HepG2 (cell line): ENCODE results near the gene BTRC. TPM values are rescaled to one million over a fixed set of nuclear protein-coding genes. Genes with fewer than 3 reads are reported as not detected.

Source experiments
- ATAC-seq: fragments of 200-7000 bp; cut with Tn5 transposase; 3 replicates; pipeline ENCODE4 v1.9.1; 2020; ENCODE audit warnings: mild to moderate bottlenecking, moderate library complexity
- BruUV-seq: library from RNA; stranded (reverse); fragments of 400-500 nt; replicated peaks from 2 replicates; lab custom pipeline; 2021; lab: Mats Ljungman, UMichigan
- CTCF ChIA-PET: fragments of 300-600 bp; formaldehyde crosslinking; extraction: SDS; loops from one replicate; lab custom pipeline; 2021; ENCODE audit warnings: low total read pairs, inconsistent platforms, low intra/inter-chr PET ratio; lab: Yijun Ruan, JAX
- POLR2A ChIA-PET: fragments of 350-600 bp; sonication (Branson Sonifier 250); formaldehyde crosslinking; loops from one replicate; lab custom pipeline; 2020; ENCODE audit warnings: antibody characterized with exemption, inconsistent platforms; lab: Yijun Ruan, JAX
- DNase-seq: peaks from one replicate; pipeline ENCODE4 v3.0.0-alpha.2; 2015; ENCODE audit warnings: low spot score
- FAIRE-seq: peaks from 3 replicates; lab custom pipeline; 2011; peaks lifted over from hg19 to GRCh38; lab: Jason Lieb, UNC
- H2AFZ ChIP-seq: one replicate; pipeline ENCODE4 v1.6.1; 2011; ENCODE audit warnings: low read length, inconsistent platforms
- H3K27ac ChIP-seq: fragments of 300-600 bp; 3 replicates; pipeline ENCODE4 v1.8.0; 2011; ENCODE audit warnings: mixed run types, mild to moderate bottlenecking, mixed read lengths, low read length, inconsistent platforms; ENCODE audit not compliant: insufficient read depth; ENCODE audit errors: extremely low read length
- H3K27me3 ChIP-seq, 2 experiments: fragments of 200-600 bp in 1 of 2; 2 replicates in 1 of 2; 3 replicates in 1 of 2; pipeline versions ENCODE4 v1.6.0 to v1.8.0; 2011; ENCODE audit warnings: low read length in 2 of 2, mild to moderate bottlenecking in 2 of 2, moderate library complexity in 2 of 2, inconsistent platforms in 1 of 2; ENCODE audit not compliant: insufficient read depth in 2 of 2, control insufficient read depth in 1 of 2
- H3K36me3 ChIP-seq, 2 experiments: fragments of 200-600 bp in 1 of 2; replicated peaks in 1 of 2; 2 replicates in 1 of 2; 3 replicates in 1 of 2; pipeline versions ENCODE4 v1.5.1 to v1.8.0; 2011; ENCODE audit warnings: low read length in 2 of 2, inconsistent platforms in 1 of 2; ENCODE audit not compliant: insufficient read depth in 2 of 2, control insufficient read depth in 1 of 2
- H3K4me1 ChIP-seq: 2 replicates; pipeline ENCODE4 v1.5.1; 2012; ENCODE audit warnings: low read length, inconsistent platforms; ENCODE audit not compliant: insufficient read depth
- H3K4me2 ChIP-seq: 2 replicates; pipeline ENCODE4 v1.6.0; 2011; ENCODE audit warnings: low read depth, low read length, inconsistent platforms
- H3K4me3 ChIP-seq, 3 experiments: fragments of 200-600 bp in 1 of 3; sonication (generic), shearing (Covaris generic) in 1 of 3; replicated peaks in 1 of 3; 2 replicates each; pipeline ENCODE4 v1.5.1; 2011 to 2016; ENCODE audit warnings: low read length in 3 of 3, inconsistent platforms in 2 of 3, low read depth in 2 of 3, mild to moderate bottlenecking in 2 of 3, control low read depth in 1 of 3, mixed read lengths in 1 of 3; ENCODE audit not compliant: insufficient read depth in 1 of 3
- H3K79me2 ChIP-seq: one replicate; pipeline ENCODE4 v1.6.1; 2011; ENCODE audit warnings: low read length, inconsistent platforms; ENCODE audit not compliant: insufficient read depth
- H3K9ac ChIP-seq: 2 replicates; pipeline ENCODE4 v1.6.0; 2011; ENCODE audit warnings: mild to moderate bottlenecking, low read depth, low read length, inconsistent platforms; ENCODE audit not compliant: insufficient read depth
- H3K9me3 ChIP-seq: 2 replicates; pipeline ENCODE4 v1.5.1; 2012; ENCODE audit warnings: mild to moderate bottlenecking, low read length
- H4K20me1 ChIP-seq: 2 replicates; pipeline ENCODE4 v1.6.0; 2011; ENCODE audit warnings: inconsistent platforms, mild to moderate bottlenecking, low read length, moderate library complexity; ENCODE audit not compliant: insufficient read depth
- ARID2 ChIP-seq: sonication (generic); formaldehyde crosslinking; IDR thresholded peaks from 2 replicates; pipeline ENCODE4 v1.8.1; 2022; ENCODE audit warnings: mild to moderate bottlenecking, missing genetic modification reagents, borderline replicate concordance
- EED ChIP-seq: sonication (generic); formaldehyde crosslinking; IDR thresholded peaks from 2 replicates; pipeline ENCODE4 v1.5.0; 2020; ENCODE audit warnings: mild to moderate bottlenecking, missing genetic modification reagents
- FOSL2 ChIP-seq: sonication (generic); formaldehyde crosslinking; IDR thresholded peaks from 2 replicates; pipeline ENCODE4 v1.4.0; 2020; ENCODE audit warnings: missing genetic modification reagents
- FOXO1 ChIP-seq: sonication (generic); formaldehyde crosslinking; IDR thresholded peaks from 2 replicates; pipeline ENCODE4 v1.4.0; 2020; ENCODE audit warnings: missing genetic modification reagents
- MAZ ChIP-seq, 2 experiments: sonication (generic) in 1 of 2; formaldehyde crosslinking in 1 of 2; IDR thresholded peaks; 2 replicates each; pipeline versions ENCODE4 v1.5.0 to v1.6.1; 2012 to 2020; ENCODE audit warnings: low read depth in 2 of 2, mild to moderate bottlenecking in 2 of 2, borderline replicate concordance in 1 of 2, improper control_type of control experiment in 1 of 2, low read length in 1 of 2, missing genetic modification reagents in 1 of 2, moderate library complexity in 1 of 2
- MEF2D ChIP-seq: sonication (generic); formaldehyde crosslinking; IDR thresholded peaks from 2 replicates; pipeline ENCODE4 v1.5.1; 2020; ENCODE audit warnings: mild to moderate bottlenecking, missing genetic modification reagents
- SIN3B ChIP-seq: fragments of 150-350 bp; IDR thresholded peaks from 2 replicates; pipeline ENCODE4 v1.6.1; 2014; ENCODE audit warnings: low read length
- TBP ChIP-seq: sonication (generic); formaldehyde crosslinking; IDR thresholded peaks from 2 replicates; pipeline ENCODE4 v1.5.0; 2020; ENCODE audit warnings: missing genetic modification reagents
- XBP1 ChIP-seq: sonication (generic); formaldehyde crosslinking; IDR thresholded peaks from 2 replicates; pipeline ENCODE4 v1.5.0; 2020; ENCODE audit warnings: missing genetic modification reagents
- ZNF20 ChIP-seq: sonication (generic); formaldehyde crosslinking; IDR thresholded peaks from 2 replicates; pipeline ENCODE4 v1.4.0; 2020; ENCODE audit warnings: mild to moderate bottlenecking, moderate library complexity, missing genetic modification reagents
- ZNF773 ChIP-seq: sonication (generic); formaldehyde crosslinking; IDR thresholded peaks from 2 replicates; pipeline ENCODE4 v1.4.0; 2020; ENCODE audit warnings: missing genetic modification reagents, borderline replicate concordance
- ZNF777 ChIP-seq: sonication (generic); formaldehyde crosslinking; IDR thresholded peaks from 2 replicates; pipeline ENCODE4 v1.4.0; 2020; ENCODE audit warnings: missing genetic modification reagents
- WGBS: methylation state at CpG from one replicate; pipeline ENCODE4 v1.1.6; 2017; ENCODE audit warnings: low lambda C conversion rate; 5-methylcytosine and 5-hydroxymethylcytosine counted together
- in situ Hi-C: cut with HindIII; loops from 2 replicates; pipeline ENCODE4 v1.10.0; 2017; ENCODE audit warnings: low pct_unique_long_range_greater_than_20kb; ENCODE audit not compliant: extremely low pct_ligation_motif_present
- intact Hi-C: fragments of 100-400 bp; cut with micrococcal nuclease; formaldehyde crosslinking; loops from one replicate; pipeline ENCODE4 v1.10.0; 2022; ENCODE audit not compliant: unreplicated experiment
- polyA plus RNA-seq, 8 experiments: library from polyadenylated mRNA; depleted of rRNA in 3 of 8; stranded (reverse) in 7 of 8; unstranded in 1 of 8; fragments of >200 nt; fragmentation: Illumina TruSeq in 4 of 8; extraction: Trizol in 4 of 8; gene quantifications; 2 replicates each; pipeline versions ENCODE4 v1.2.1 to v1.2.3, GENCODE V29; 2011 to 2016; ENCODE audit warnings: low read depth in 4 of 8, missing spikeins in 1 of 8, mixed read lengths in 1 of 8; ENCODE audit not compliant: insufficient read depth in 1 of 8
- total RNA-seq, 5 experiments: library from RNA; depleted of rRNA; stranded (reverse); fragments of >200 nt; fragmentation: Illumina TruSeq; extraction: Trizol; gene quantifications; 2 replicates each; pipeline ENCODE4 v1.2.3, GENCODE V29; 2016; ENCODE audit warnings: low read depth in 1 of 5
- TF ChIP-seq, protein P1 (sequence below): sonication (generic); formaldehyde crosslinking; IDR thresholded peaks from 2 replicates; pipeline ENCODE4 v1.4.0; 2020; ENCODE audit warnings: missing genetic modification reagents, borderline replicate concordance
- TF ChIP-seq, protein P2 (sequence below): conservative IDR thresholded peaks from 2 replicates; pipeline ENCODE4 v1.6.1; 2018; ENCODE audit warnings: missing genetic modification reagents
- TF ChIP-seq, protein P3 (sequence below): sonication (generic); formaldehyde crosslinking; IDR thresholded peaks from 2 replicates; pipeline ENCODE4 v1.4.0; 2020; ENCODE audit warnings: missing genetic modification reagents, borderline replicate concordance

BTRC gene
- total and polyA plus RNA-seq, 2 of the 13 experiments (the other 11 are each of a cell fraction or from before 2014, with no cell fraction given) = 12.0 to 14.4 TPM

DNA sequence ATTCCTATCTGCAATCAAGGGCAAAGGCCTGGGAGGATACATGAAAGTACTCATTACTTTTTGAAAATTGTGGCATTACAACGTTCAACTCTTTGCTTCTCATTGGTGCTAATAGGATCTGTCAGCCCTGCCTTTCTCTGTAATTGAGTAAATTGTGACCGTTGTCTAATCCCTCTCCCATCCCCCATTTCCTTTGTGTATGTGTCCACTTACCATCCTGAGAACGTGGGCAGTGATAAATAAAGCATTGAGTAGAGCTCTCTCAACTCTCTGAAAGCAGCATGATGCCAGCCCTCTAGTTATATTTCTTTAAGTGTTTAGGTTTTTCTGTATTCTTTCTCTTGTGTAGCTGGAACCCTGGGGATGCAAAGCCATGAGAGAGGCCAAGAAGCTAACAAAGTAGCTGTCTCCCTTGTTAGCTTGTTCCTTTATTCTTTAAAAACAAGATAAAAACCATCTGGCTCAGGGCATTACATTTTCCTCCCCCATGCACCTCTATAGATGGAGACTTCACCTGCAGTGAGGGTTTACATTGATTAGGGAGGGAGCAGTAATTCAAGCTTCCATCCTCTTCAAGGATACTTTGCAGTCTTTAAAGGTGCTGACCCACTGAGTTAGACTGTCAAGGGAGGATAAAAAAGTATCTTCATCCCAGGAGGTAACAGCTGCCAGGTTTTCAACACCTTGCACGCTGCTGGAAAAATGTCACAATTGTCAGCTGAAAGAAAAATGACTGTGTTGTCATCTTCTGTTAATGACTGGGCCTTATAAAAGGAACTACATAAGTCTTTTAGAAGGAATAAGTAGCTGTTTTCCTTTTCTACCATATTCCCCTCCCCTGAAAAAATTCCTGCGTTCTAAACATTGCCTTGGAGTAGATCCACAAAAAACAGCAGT, 112.3 kb downstream of the BTRC start:
- CTCF ChIA-PET = interaction anchor here (0.6 to 1.6 kb wide), 5 partner anchors 104 to 253 kb away, joined by 3 to 8 read pairs (median 3); no protein-coding TSS in a partner anchor
- H3K79me2 ChIP-seq = no peaks in the 10 kb centered on the region
- no peaks in the 10 kb centered on the region for H4K20me1 ChIP-seq
- no peak for TF ChIP-seq EED (CRISPR knock-in tag)
- no peak for TF ChIP-seq ZNF20
- TF ChIP-seq, protein P1, sequence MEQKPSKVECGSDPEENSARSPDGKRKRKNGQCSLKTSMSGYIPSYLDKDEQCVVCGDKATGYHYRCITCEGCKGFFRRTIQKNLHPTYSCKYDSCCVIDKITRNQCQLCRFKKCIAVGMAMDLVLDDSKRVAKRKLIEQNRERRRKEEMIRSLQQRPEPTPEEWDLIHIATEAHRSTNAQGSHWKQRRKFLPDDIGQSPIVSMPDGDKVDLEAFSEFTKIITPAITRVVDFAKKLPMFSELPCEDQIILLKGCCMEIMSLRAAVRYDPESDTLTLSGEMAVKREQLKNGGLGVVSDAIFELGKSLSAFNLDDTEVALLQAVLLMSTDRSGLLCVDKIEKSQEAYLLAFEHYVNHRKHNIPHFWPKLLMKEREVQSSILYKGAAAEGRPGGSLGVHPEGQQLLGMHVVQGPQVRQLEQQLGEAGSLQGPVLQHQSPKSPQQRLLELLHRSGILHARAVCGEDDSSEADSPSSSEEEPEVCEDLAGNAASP (CRISPR knock-in tag) = no peak
- TF ChIP-seq, protein P2, sequence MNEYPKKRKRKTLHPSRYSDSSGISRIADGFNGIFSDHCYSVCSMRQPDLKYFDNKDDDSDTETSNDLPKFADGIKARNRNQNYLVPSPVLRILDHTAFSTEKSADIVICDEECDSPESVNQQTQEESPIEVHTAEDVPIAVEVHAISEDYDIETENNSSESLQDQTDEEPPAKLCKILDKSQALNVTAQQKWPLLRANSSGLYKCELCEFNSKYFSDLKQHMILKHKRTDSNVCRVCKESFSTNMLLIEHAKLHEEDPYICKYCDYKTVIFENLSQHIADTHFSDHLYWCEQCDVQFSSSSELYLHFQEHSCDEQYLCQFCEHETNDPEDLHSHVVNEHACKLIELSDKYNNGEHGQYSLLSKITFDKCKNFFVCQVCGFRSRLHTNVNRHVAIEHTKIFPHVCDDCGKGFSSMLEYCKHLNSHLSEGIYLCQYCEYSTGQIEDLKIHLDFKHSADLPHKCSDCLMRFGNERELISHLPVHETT (CRISPR knock-in tag) = no peak
- no peak for TF ChIP-seq SIN3B
- TF ChIP-seq XBP1 (CRISPR knock-in tag) = no peak
- no peak for TF ChIP-seq FOSL2 (CRISPR knock-in tag)
- TF ChIP-seq ZNF773 (CRISPR knock-in tag) = no peak
- TF ChIP-seq MEF2D = no peak
- TF ChIP-seq MAZ (IDR thresholded peaks at IDR 0.05; ENCODE audit: borderline replicate concordance, low read depth, low read length) = no peak
- TF ChIP-seq MAZ (CRISPR knock-in tag; IDR thresholded peaks at IDR 0.05; ENCODE audit: low read depth) = no peak
- no peak for TF ChIP-seq TBP (CRISPR knock-in tag)
- no peak for TF ChIP-seq FOXO1
- TF ChIP-seq, protein P3, sequence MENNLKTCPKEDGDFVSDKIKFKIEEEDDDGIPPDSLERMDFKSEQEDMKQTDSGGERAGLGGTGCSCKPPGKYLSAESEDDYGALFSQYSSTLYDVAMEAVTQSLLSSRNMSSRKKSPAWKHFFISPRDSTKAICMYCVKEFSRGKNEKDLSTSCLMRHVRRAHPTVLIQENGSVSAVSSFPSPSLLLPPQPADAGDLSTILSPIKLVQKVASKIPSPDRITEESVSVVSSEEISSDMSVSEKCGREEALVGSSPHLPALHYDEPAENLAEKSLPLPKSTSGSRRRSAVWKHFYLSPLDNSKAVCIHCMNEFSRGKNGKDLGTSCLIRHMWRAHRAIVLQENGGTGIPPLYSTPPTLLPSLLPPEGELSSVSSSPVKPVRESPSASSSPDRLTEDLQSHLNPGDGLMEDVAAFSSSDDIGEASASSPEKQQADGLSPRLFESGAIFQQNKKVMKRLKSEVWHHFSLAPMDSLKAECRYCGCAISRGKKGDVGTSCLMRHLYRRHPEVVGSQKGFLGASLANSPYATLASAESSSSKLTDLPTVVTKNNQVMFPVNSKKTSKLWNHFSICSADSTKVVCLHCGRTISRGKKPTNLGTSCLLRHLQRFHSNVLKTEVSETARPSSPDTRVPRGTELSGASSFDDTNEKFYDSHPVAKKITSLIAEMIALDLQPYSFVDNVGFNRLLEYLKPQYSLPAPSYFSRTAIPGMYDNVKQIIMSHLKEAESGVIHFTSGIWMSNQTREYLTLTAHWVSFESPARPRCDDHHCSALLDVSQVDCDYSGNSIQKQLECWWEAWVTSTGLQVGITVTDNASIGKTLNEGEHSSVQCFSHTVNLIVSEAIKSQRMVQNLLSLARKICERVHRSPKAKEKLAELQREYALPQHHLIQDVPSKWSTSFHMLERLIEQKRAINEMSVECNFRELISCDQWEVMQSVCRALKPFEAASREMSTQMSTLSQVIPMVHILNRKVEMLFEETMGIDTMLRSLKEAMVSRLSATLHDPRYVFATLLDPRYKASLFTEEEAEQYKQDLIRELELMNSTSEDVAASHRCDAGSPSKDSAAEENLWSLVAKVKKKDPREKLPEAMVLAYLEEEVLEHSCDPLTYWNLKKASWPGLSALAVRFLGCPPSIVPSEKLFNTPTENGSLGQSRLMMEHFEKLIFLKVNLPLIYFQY (CRISPR knock-in tag) = no peak
- TF ChIP-seq ZNF777 (CRISPR knock-in tag) = no peak
- no peak for TF ChIP-seq ARID2 (CRISPR knock-in tag)
- TF ChIP-seq, all 625 proteins: peak for 0
- no peak overlapping the region for H3K27ac ChIP-seq
- ATAC-seq = no peak
- no TSS peak for BruUV-seq
- no peaks in the 10 kb centered on the region; a peak in 1 of 5 replicates for H3K27me3 ChIP-seq
- WGBS = 91% methylated on average over 5 of the region's 5 CpGs
- FAIRE-seq = no peak
- no peak for DNase-seq
- POLR2A ChIA-PET = no interaction called here
- H3K4me3 ChIP-seq = no peak overlapping the region
- H2AFZ ChIP-seq = no peak overlapping the region
- in situ Hi-C loops = no loop called here
- no peak overlapping the region for H3K9ac ChIP-seq
- H3K4me1 ChIP-seq = no peaks in the 10 kb centered on the region
- H3K9me3 ChIP-seq = no peaks in the 10 kb centered on the region
- H3K36me3 ChIP-seq = no peaks in the 10 kb centered on the region
- H3K4me2 ChIP-seq = no peak overlapping the region
- intact Hi-C loops = loop anchor here (5.0 kb wide), 1 partner anchor 254 kb away; no protein-coding TSS in a partner anchor
